ENCODE results near the gene TOMM40. TPM values are rescaled to one million over a fixed set of nuclear protein-coding genes. Genes with fewer than 3 reads are reported as not detected.

Gene TOMM40
- total RNA-seq, 4 donors from 2014 or later, result 32.6 to 45.7 (median 37.5) TPM

- no peak for DNase-seq
- TF ChIP-seq CTCF (IDR thresholded peaks at IDR 0.05) (no peak), POLR2A (IDR thresholded peaks at IDR 0.05) (no peak)
- H3K4me3 ChIP-seq, result no peak overlapping the region
- H3K9me3 ChIP-seq, result no peaks in the 10 kb centered on the region
- peaks cover 0 to 11% (median 0%) of the 10 kb centered on the region in 4 donors for H3K4me1 ChIP-seq
- no peaks in the 10 kb centered on the region for H3K27me3 ChIP-seq
- H3K36me3 ChIP-seq, result peaks cover 0 to 66% (median 0%) of the 10 kb centered on the region in 3 donors
- H3K27ac ChIP-seq, result no peak overlapping the region
Measured at GRCh38 chr19:44874317-44874716, 16.7 kb upstream of the TOMM40 start.

- Histone ChIP-seq H3K27me3 (no peaks in the 10 kb centered on the region), H3K9me3 (no peaks in the 10 kb centered on the region), H3K4me3 (no peak overlapping the region), H3K27ac (peak overlapping the region in 1 of 4 donors; percentile 38), H3K36me3 (peaks cover 0 to 66% (median 0%) of the 10 kb centered on the region in 3 donors), H3K4me1 (peaks cover 0 to under 1% (median 0%) of the 10 kb centered on the region in 4 donors)
- TF ChIP-seq POLR2A (IDR thresholded peaks at IDR 0.05) (no peak), CTCF (IDR thresholded peaks at IDR 0.05) (no peak)
- DNase-seq, result no peak
Measured at GRCh38 chr19:44875666-44876451, 15.2 kb upstream of the TOMM40 start.

- TF ChIP-seq POLR2A (IDR thresholded peaks at IDR 0.05) (no peak), CTCF (IDR thresholded peaks at IDR 0.05) (no peak)
- H3K4me1 ChIP-seq, result no peaks in the 10 kb centered on the region
- no peak for DNase-seq
- H3K36me3 ChIP-seq, result peaks cover 0 to 60% (median 0%) of the 10 kb centered on the region in 3 donors
- H3K4me3 ChIP-seq, result no peak overlapping the region
- no peaks in the 10 kb centered on the region for H3K27me3 ChIP-seq
- no peaks in the 10 kb centered on the region for H3K9me3 ChIP-seq
- no peak overlapping the region for H3K27ac ChIP-seq
Measured at GRCh38 chr19:44876930-44877535, 14.0 kb upstream of the TOMM40 start.

- H3K4me1 ChIP-seq, result no peaks in the 10 kb centered on the region
- no peak overlapping the region for H3K27ac ChIP-seq
- H3K9me3 ChIP-seq, result no peaks in the 10 kb centered on the region
- no peak for DNase-seq
- TF ChIP-seq CTCF (IDR thresholded peaks at IDR 0.05) (no peak), POLR2A (IDR thresholded peaks at IDR 0.05) (no peak)
- no peaks in the 10 kb centered on the region for H3K27me3 ChIP-seq
- no peak overlapping the region for H3K4me3 ChIP-seq
- H3K36me3 ChIP-seq, result peaks cover 0 to 54% (median 0%) of the 10 kb centered on the region in 3 donors
Measured at GRCh38 chr19:44878120-44878865, 12.8 kb upstream of the TOMM40 start.

- DNase-seq, result no peak
- no peaks in the 10 kb centered on the region for H3K9me3 ChIP-seq
- H3K4me1 ChIP-seq, result no peaks in the 10 kb centered on the region
- TF ChIP-seq CTCF (IDR thresholded peaks at IDR 0.05) (no peak), POLR2A (IDR thresholded peaks at IDR 0.05) (no peak)
- no peak overlapping the region for H3K27ac ChIP-seq
- H3K4me3 ChIP-seq, result no peak overlapping the region
- no peaks in the 10 kb centered on the region for H3K27me3 ChIP-seq
- peaks cover 0 to 51% (median 0%) of the 10 kb centered on the region in 3 donors for H3K36me3 ChIP-seq
Measured at GRCh38 chr19:44879309-44880065, 11.6 kb upstream of the TOMM40 start.

Measured in Peyer's patch (tissue), 4 donors.